HepG2 (cell line): ENCODE measurements around the gene GABRG3. TPM values are rescaled to one million over a fixed set of nuclear protein-coding genes. Genes with fewer than 3 reads are reported as not detected.

ENCODE experiments used
- ATAC-seq: fragments of 200-7000 bp; cut with Tn5 transposase; 3 replicates; pipeline ENCODE4 v1.9.1; 2020; ENCODE audit warnings: mild to moderate bottlenecking, moderate library complexity
- BruUV-seq: library from RNA; stranded (reverse); fragments of 400-500 nt; replicated peaks from 2 replicates; lab custom pipeline; 2021; lab: Mats Ljungman, UMichigan
- CTCF ChIA-PET: fragments of 300-600 bp; formaldehyde crosslinking; extraction: SDS; loops from one replicate; lab custom pipeline; 2021; ENCODE audit warnings: low total read pairs, inconsistent platforms, low intra/inter-chr PET ratio; lab: Yijun Ruan, JAX
- POLR2A ChIA-PET: fragments of 350-600 bp; sonication (Branson Sonifier 250); formaldehyde crosslinking; loops from one replicate; lab custom pipeline; 2020; ENCODE audit warnings: antibody characterized with exemption, inconsistent platforms; lab: Yijun Ruan, JAX
- DNase-seq: peaks from one replicate; pipeline ENCODE4 v3.0.0-alpha.2; 2015; ENCODE audit warnings: low spot score
- FAIRE-seq: peaks from 3 replicates; lab custom pipeline; 2011; peaks lifted over from hg19 to GRCh38; lab: Jason Lieb, UNC
- H2AFZ ChIP-seq: one replicate; pipeline ENCODE4 v1.6.1; 2011; ENCODE audit warnings: low read length, inconsistent platforms
- H3K27ac ChIP-seq: fragments of 300-600 bp; 3 replicates; pipeline ENCODE4 v1.8.0; 2011; ENCODE audit warnings: mixed run types, mild to moderate bottlenecking, mixed read lengths, low read length, inconsistent platforms; ENCODE audit not compliant: insufficient read depth; ENCODE audit errors: extremely low read length
- H3K27me3 ChIP-seq, 2 experiments: fragments of 200-600 bp in 1 of 2; 2 replicates in 1 of 2; 3 replicates in 1 of 2; pipeline versions ENCODE4 v1.6.0 to v1.8.0; 2011; ENCODE audit warnings: low read length in 2 of 2, mild to moderate bottlenecking in 2 of 2, moderate library complexity in 2 of 2, inconsistent platforms in 1 of 2; ENCODE audit not compliant: insufficient read depth in 2 of 2, control insufficient read depth in 1 of 2
- H3K36me3 ChIP-seq, 2 experiments: fragments of 200-600 bp in 1 of 2; replicated peaks in 1 of 2; 2 replicates in 1 of 2; 3 replicates in 1 of 2; pipeline versions ENCODE4 v1.5.1 to v1.8.0; 2011; ENCODE audit warnings: low read length in 2 of 2, inconsistent platforms in 1 of 2; ENCODE audit not compliant: insufficient read depth in 2 of 2, control insufficient read depth in 1 of 2
- H3K4me1 ChIP-seq: 2 replicates; pipeline ENCODE4 v1.5.1; 2012; ENCODE audit warnings: low read length, inconsistent platforms; ENCODE audit not compliant: insufficient read depth
- H3K4me2 ChIP-seq: 2 replicates; pipeline ENCODE4 v1.6.0; 2011; ENCODE audit warnings: low read depth, low read length, inconsistent platforms
- H3K4me3 ChIP-seq, 3 experiments: fragments of 200-600 bp in 1 of 3; sonication (generic), shearing (Covaris generic) in 1 of 3; replicated peaks in 1 of 3; 2 replicates each; pipeline ENCODE4 v1.5.1; 2011 to 2016; ENCODE audit warnings: low read length in 3 of 3, inconsistent platforms in 2 of 3, low read depth in 2 of 3, mild to moderate bottlenecking in 2 of 3, control low read depth in 1 of 3, mixed read lengths in 1 of 3; ENCODE audit not compliant: insufficient read depth in 1 of 3
- H3K79me2 ChIP-seq: one replicate; pipeline ENCODE4 v1.6.1; 2011; ENCODE audit warnings: low read length, inconsistent platforms; ENCODE audit not compliant: insufficient read depth
- H3K9ac ChIP-seq: 2 replicates; pipeline ENCODE4 v1.6.0; 2011; ENCODE audit warnings: mild to moderate bottlenecking, low read depth, low read length, inconsistent platforms; ENCODE audit not compliant: insufficient read depth
- H3K9me3 ChIP-seq: 2 replicates; pipeline ENCODE4 v1.5.1; 2012; ENCODE audit warnings: mild to moderate bottlenecking, low read length
- H4K20me1 ChIP-seq: 2 replicates; pipeline ENCODE4 v1.6.0; 2011; ENCODE audit warnings: inconsistent platforms, mild to moderate bottlenecking, low read length, moderate library complexity; ENCODE audit not compliant: insufficient read depth
- FOXA3 ChIP-seq: IDR thresholded peaks from 2 replicates; pipeline ENCODE4 v1.6.1; 2016; ENCODE audit warnings: missing genetic modification reagents, missing compliant biosample characterization
- GPBP1L1 ChIP-seq: sonication (generic); formaldehyde crosslinking; IDR thresholded peaks from 2 replicates; pipeline ENCODE4 v1.5.0; 2020; ENCODE audit warnings: mild to moderate bottlenecking, missing genetic modification reagents
- MYC ChIP-seq: sonication (generic); formaldehyde crosslinking; IDR thresholded peaks from 2 replicates; pipeline ENCODE4 v1.9.0; 2021; ENCODE audit warnings: missing genetic modification reagents, borderline replicate concordance
- NCOA1 ChIP-seq: sonication (generic); formaldehyde crosslinking; IDR thresholded peaks from 2 replicates; pipeline ENCODE4 v1.9.0; 2021; ENCODE audit warnings: missing genetic modification reagents
- PHF21A ChIP-seq: sonication (generic); formaldehyde crosslinking; IDR thresholded peaks from 2 replicates; pipeline ENCODE4 v1.5.0; 2020; ENCODE audit warnings: mild to moderate bottlenecking, missing genetic modification reagents
- RERE ChIP-seq: IDR thresholded peaks from 2 replicates; pipeline ENCODE4 v1.6.1; 2016; ENCODE audit warnings: low read depth, missing genetic modification reagents, missing compliant biosample characterization
- REST ChIP-seq, 2 experiments: IDR thresholded peaks; 2 replicates each; pipeline ENCODE4 v1.6.1; 2011 to 2012; ENCODE audit warnings: low read length in 2 of 2, borderline replicate concordance in 1 of 2, low read depth in 1 of 2, mild to moderate bottlenecking in 1 of 2, moderate library complexity in 1 of 2
- SIN3A ChIP-seq: IDR thresholded peaks from 2 replicates; pipeline ENCODE4 v1.6.1; 2011; ENCODE audit warnings: low read depth, mild to moderate bottlenecking, control low read depth, low read length, borderline replicate concordance
- SIN3B ChIP-seq: fragments of 150-350 bp; IDR thresholded peaks from 2 replicates; pipeline ENCODE4 v1.6.1; 2014; ENCODE audit warnings: low read length
- SPEN ChIP-seq: sonication (generic); formaldehyde crosslinking; IDR thresholded peaks from 2 replicates; pipeline ENCODE4 v1.5.1; 2020; ENCODE audit warnings: low read depth, mild to moderate bottlenecking, missing genetic modification reagents
- ZFY ChIP-seq: sonication (generic); formaldehyde crosslinking; IDR thresholded peaks from 2 replicates; pipeline ENCODE4 v1.4.0; 2020; ENCODE audit warnings: missing genetic modification reagents
- ZNF704 ChIP-seq: sonication (generic); formaldehyde crosslinking; IDR thresholded peaks from 2 replicates; pipeline ENCODE4 v1.8.1; 2023; ENCODE audit warnings: mild to moderate bottlenecking, inconsistent platforms, moderate library complexity, missing genetic modification reagents, borderline replicate concordance
- WGBS: methylation state at CpG from one replicate; pipeline ENCODE4 v1.1.6; 2017; ENCODE audit warnings: low lambda C conversion rate; 5-methylcytosine and 5-hydroxymethylcytosine counted together
- in situ Hi-C: cut with HindIII; loops from 2 replicates; pipeline ENCODE4 v1.10.0; 2017; ENCODE audit warnings: low pct_unique_long_range_greater_than_20kb; ENCODE audit not compliant: extremely low pct_ligation_motif_present
- intact Hi-C: fragments of 100-400 bp; cut with micrococcal nuclease; formaldehyde crosslinking; loops from one replicate; pipeline ENCODE4 v1.10.0; 2022; ENCODE audit not compliant: unreplicated experiment
- polyA plus RNA-seq, 8 experiments: library from polyadenylated mRNA; depleted of rRNA in 3 of 8; stranded (reverse) in 7 of 8; unstranded in 1 of 8; fragments of >200 nt; fragmentation: Illumina TruSeq in 4 of 8; extraction: Trizol in 4 of 8; gene quantifications; 2 replicates each; pipeline versions ENCODE4 v1.2.1 to v1.2.3, GENCODE V29; 2011 to 2016; ENCODE audit warnings: low read depth in 4 of 8, missing spikeins in 1 of 8, mixed read lengths in 1 of 8; ENCODE audit not compliant: insufficient read depth in 1 of 8
- total RNA-seq, 5 experiments: library from RNA; depleted of rRNA; stranded (reverse); fragments of >200 nt; fragmentation: Illumina TruSeq; extraction: Trizol; gene quantifications; 2 replicates each; pipeline ENCODE4 v1.2.3, GENCODE V29; 2016; ENCODE audit warnings: low read depth in 1 of 5

GABRG3 gene
- total and polyA plus RNA-seq, 2 of the 13 experiments (the other 11 are each of a cell fraction or from before 2014, with no cell fraction given), result not detected

- TF ChIP-seq RERE (CRISPR knock-in tag), result no peak
Observed at GRCh38 chr15:27360316-27360715, 389.3 kb downstream of the GABRG3 start (continued).

- BruUV-seq, result no TSS peak
- Histone ChIP-seq H3K36me3 (no peaks in the 10 kb centered on the region), H4K20me1 (no peaks in the 10 kb centered on the region), H3K4me1 (no peaks in the 10 kb centered on the region), H3K79me2 (no peaks in the 10 kb centered on the region), H3K4me2 (no peak overlapping the region), H3K27me3 (0 out of 5 replicates have a peak, but pooled peaks cover 0 to 3% of the 10 kb centered on the region in 2 experiments), H3K9me3 (no peaks in the 10 kb centered on the region), H2AFZ (no peak overlapping the region), H3K9ac (no peak overlapping the region), H3K27ac (no peak overlapping the region), H3K4me3 (no peak overlapping the region)
- in situ Hi-C loops, result no loop called here
- ATAC-seq, result no peak
- CTCF ChIA-PET, result no interaction called here
- POLR2A ChIA-PET, result no interaction called here
- intact Hi-C loops, result no loop called here
- WGBS, result 3% methylated on average over 4 of the region's 5 CpGs
- DNase-seq, result no peak
- FAIRE-seq, result no peak
- TF ChIP-seq MYC (CRISPR knock-in tag), result no peak
- TF ChIP-seq PHF21A (CRISPR knock-in tag), result no peak
- no peak for TF ChIP-seq REST (IDR thresholded peaks at IDR 0.05; ENCODE audit: borderline replicate concordance in 1 of 2, low read depth in 1 of 2, low read length in 2 of 2)
- TF ChIP-seq SIN3A, result no peak
- no peak for TF ChIP-seq NCOA1 (CRISPR knock-in tag)
- no peak for TF ChIP-seq SPEN (CRISPR knock-in tag)
- TF ChIP-seq ZFY (CRISPR knock-in tag), result no peak
- no peak for TF ChIP-seq ZNF704 (CRISPR knock-in tag)
- TF ChIP-seq FOXA3 (CRISPR knock-in tag), result no peak
- no peak for TF ChIP-seq SIN3B
- no peak for TF ChIP-seq GPBP1L1
Observed at GRCh38 chr15:27361438-27361837, 390.5 kb downstream of the GABRG3 start.
